Skeletal muscle satellite cell (primary cell): ENCODE measurements around the gene TMEM131.
"Not testable (repeated sequence)": the region's sequence is repeated elsewhere in the genome, so short reads cannot be mapped to it uniquely, and the experiment has no call there.

Source experiments
- H3K27me3 ChIP-seq: 2 replicates; pipeline ENCODE4 v1.7.0; 2013; ENCODE audit warnings: low read length; ENCODE audit not compliant: control insufficient read depth, insufficient read depth
- H3K36me3 ChIP-seq: 2 replicates; pipeline ENCODE4 v1.7.0; 2013; ENCODE audit warnings: mild to moderate bottlenecking, control low read depth, low read length; ENCODE audit not compliant: insufficient read depth
- H3K4me1 ChIP-seq: 2 replicates; pipeline ENCODE4 v1.7.0; 2013; ENCODE audit warnings: low read length; ENCODE audit not compliant: control insufficient read depth, insufficient read depth
- H3K4me2 ChIP-seq: 2 replicates; pipeline ENCODE4 v1.7.0; 2013; ENCODE audit warnings: mild to moderate bottlenecking, low read length
- H3K4me3 ChIP-seq: 2 replicates; pipeline ENCODE4 v1.7.0; 2013; ENCODE audit warnings: low read length
- H3K9ac ChIP-seq: 2 replicates; pipeline ENCODE4 v1.7.0; 2013; ENCODE audit warnings: mild to moderate bottlenecking, low read depth, low read length, moderate library complexity
- H3K9me3 ChIP-seq: replicated peaks from 2 replicates; pipeline ENCODE4 v1.7.0; 2013; ENCODE audit warnings: mild to moderate bottlenecking, control low read depth, low read length

TMEM131 gene

GRCh38 chr2:97963880-97964279 is 31.9 kb downstream of the TMEM131 start:
- H3K36me3 ChIP-seq, result no peaks in the 10 kb centered on the region

GRCh38 chr2:97963079-97963406 is 32.7 kb downstream of the TMEM131 start:
- Histone ChIP-seq H3K4me2 (no peak overlapping the region), H3K27me3 (no peaks in the 10 kb centered on the region), H3K9ac (no peak overlapping the region), H3K9me3 (no peaks in the 10 kb centered on the region), H3K4me1 (no peaks in the 10 kb centered on the region), H3K4me3 (no peak overlapping the region), H3K36me3 (no peaks in the 10 kb centered on the region)

More at GRCh38 chr2:97963880-97964279, 31.9 kb downstream of the TMEM131 start:
- Histone ChIP-seq H3K27me3 (no peaks in the 10 kb centered on the region), H3K4me1 (no peaks in the 10 kb centered on the region), H3K4me3 (no peak overlapping the region), H3K4me2 (no peak overlapping the region), H3K9me3 (no peaks in the 10 kb centered on the region), H3K9ac (no peak overlapping the region)

DNA sequence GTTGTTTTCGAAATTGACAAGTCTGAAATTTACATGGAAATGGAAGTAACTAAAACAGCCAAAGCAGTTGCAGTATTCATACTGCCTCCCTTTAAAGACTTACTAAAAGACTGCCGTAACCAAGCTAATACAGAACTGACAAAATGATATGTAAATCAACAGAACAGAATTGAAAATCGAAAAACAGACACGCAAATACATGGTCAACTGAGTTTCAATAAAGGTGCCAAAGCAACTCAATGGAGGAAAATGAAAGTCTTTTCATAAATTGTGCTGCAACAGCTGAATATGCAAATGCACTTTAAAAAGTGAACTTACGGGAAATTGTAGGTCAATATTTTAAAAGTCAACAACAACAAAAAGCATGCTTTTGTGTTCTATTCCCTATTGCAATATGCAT is 34.2 kb downstream of the TMEM131 start:
- H3K9me3 ChIP-seq, result no peaks in the 10 kb centered on the region
- no peaks in the 10 kb centered on the region for H3K4me1 ChIP-seq
- H3K27me3 ChIP-seq, result no peaks in the 10 kb centered on the region
- H3K4me3 ChIP-seq, result no peak overlapping the region
- H3K9ac ChIP-seq, result no peak overlapping the region
- H3K36me3 ChIP-seq, result no peaks in the 10 kb centered on the region
- H3K4me2 ChIP-seq, result no peak overlapping the region

DNA sequence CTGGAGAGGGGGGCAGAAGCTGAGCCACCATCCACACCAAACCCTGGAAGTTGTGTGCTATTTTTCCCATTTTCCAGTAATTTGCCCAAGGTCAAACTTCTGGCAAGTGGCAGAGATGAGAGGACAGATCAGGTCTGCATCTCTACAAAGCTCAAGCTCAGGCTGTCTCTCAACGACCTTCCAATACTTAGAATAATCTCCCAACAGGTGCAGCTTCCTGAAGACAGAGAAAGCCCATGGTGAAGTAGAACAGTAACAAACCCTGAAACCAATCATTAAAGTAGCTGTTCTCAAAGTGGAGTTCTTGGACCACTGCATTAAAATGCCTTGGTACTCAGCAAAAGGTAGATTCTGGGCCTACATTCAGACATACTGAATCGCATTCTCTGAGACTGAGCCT is 37.6 kb downstream of the TMEM131 start:
- H3K4me1 ChIP-seq, result no peaks in the 10 kb centered on the region
- H3K9ac ChIP-seq, result no peak overlapping the region
- no peaks in the 10 kb centered on the region for H3K36me3 ChIP-seq
- no peaks in the 10 kb centered on the region for H3K27me3 ChIP-seq
- no peak overlapping the region for H3K4me3 ChIP-seq
- H3K9me3 ChIP-seq, result no peaks in the 10 kb centered on the region
- no peak overlapping the region for H3K4me2 ChIP-seq

GRCh38 chr2:97957432-97958183 is 38.1 kb downstream of the TMEM131 start:
- H3K36me3 ChIP-seq, result no peaks in the 10 kb centered on the region
- H3K4me3 ChIP-seq, result no peak overlapping the region
- no peaks in the 10 kb centered on the region for H3K4me1 ChIP-seq
- H3K4me2 ChIP-seq, result no peak overlapping the region
- no peaks in the 10 kb centered on the region for H3K27me3 ChIP-seq
- H3K9ac ChIP-seq, result no peak overlapping the region
- no peaks in the 10 kb centered on the region for H3K9me3 ChIP-seq

GRCh38 chr2:97956753-97957152 is 39.0 kb downstream of the TMEM131 start:
- H3K4me1 ChIP-seq, H3K36me3 ChIP-seq, H3K4me2 ChIP-seq, H3K9me3 ChIP-seq, H3K9ac ChIP-seq, H3K27me3 ChIP-seq, H3K4me3 ChIP-seq: not testable (repeated sequence)

DNA sequence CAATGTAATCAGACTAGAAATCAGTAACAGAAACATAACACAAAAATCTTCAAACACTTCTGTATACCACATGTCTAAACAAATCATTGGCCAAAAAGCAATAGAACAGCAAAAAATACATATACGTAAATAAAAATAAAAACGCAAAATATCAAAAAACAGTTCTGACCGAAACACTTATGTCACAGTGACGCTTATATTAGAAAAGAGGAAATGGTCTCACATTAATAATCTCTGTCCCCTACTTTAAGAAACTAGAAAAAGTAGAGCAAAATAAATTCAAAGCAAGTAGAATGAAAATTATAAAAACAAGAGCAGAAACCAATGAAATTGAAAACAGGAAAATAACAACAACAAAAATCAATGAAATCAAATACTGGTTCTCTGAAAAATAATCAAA is 41.9 kb downstream of the TMEM131 start:
- Histone ChIP-seq H3K9ac (no peak overlapping the region), H3K4me3 (no peak overlapping the region), H3K9me3 (no peaks in the 10 kb centered on the region), H3K4me2 (no peak overlapping the region), H3K27me3 (no peaks in the 10 kb centered on the region), H3K4me1 (peaks cover 21% of the 10 kb centered on the region), H3K36me3 (no peaks in the 10 kb centered on the region)

DNA sequence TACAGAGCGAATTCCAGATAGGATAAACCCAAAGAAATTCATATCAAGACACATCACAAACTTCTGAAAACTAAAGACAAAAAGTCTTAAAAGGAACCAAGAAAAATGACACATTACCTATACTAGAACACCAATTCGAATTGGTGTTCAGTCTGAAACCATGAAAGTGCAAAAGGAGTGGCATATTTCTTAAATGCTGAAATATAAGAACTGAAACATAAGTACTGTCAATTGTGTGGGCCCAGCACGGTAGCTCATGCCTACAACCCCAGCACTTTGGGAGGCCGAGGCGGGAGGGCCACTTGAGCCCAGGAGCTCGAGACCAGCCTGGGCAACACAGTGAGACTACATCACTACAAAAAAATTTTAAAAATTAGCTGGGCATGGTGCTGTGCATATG is 43.4 kb downstream of the TMEM131 start:
- Histone ChIP-seq H3K4me1 (peaks cover 21% of the 10 kb centered on the region), H3K27me3 (no peaks in the 10 kb centered on the region), H3K36me3 (no peaks in the 10 kb centered on the region), H3K4me2 (no peak overlapping the region), H3K4me3 (no peak overlapping the region), H3K9me3 (no peaks in the 10 kb centered on the region), H3K9ac (no peak overlapping the region)

GRCh38 chr2:97951155-97951680 is 44.5 kb downstream of the TMEM131 start:
- Histone ChIP-seq H3K9ac (no peak overlapping the region), H3K4me2 (peak overlapping the region; percentile 8), H3K36me3 (no peaks in the 10 kb centered on the region), H3K4me3 (no peak overlapping the region), H3K4me1 (peaks cover 21% of the 10 kb centered on the region), H3K9me3 (no peaks in the 10 kb centered on the region), H3K27me3 (no peaks in the 10 kb centered on the region)

DNA sequence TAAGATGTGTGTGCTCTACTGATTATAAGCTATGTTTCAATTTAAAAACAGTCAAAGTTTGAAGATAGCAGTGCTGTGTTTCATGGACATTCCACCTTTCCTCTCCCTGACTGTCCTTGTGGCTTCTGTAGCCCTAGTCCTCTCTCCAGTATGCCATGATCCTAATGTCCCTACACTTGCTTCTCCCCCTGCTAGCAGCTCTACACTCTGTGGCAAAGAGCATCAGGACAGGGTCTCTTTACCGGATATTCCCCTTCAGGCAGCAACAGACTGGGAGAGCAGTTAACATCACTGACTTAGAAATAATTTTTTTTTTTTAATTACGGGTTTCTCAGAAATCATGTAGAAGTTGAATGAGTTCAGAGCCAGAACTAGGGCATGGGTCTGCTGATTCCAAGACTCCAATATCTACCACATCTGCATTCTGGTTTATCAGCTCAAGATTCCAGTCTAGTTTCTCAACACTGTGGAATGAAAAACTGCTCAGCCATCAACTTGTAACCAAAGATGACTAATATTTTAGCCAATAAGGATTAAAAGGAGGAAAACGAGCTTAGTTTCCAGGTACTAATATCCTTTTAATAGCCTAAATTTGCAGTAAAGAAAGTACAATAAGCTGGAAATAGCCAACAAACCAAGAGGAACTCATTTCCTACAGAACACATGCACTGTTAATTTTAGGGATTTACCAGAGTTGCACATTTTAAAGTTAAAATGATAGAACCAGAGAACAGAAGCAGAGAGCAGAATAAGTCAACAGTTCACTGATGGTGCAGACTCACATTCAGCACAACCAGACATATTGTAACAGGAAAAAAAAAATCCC is 45.2 kb downstream of the TMEM131 start:
- Histone ChIP-seq H3K9ac (no peak overlapping the region), H3K4me1 (peaks cover 21% of the 10 kb centered on the region), H3K4me3 (no peak overlapping the region)

DNA sequence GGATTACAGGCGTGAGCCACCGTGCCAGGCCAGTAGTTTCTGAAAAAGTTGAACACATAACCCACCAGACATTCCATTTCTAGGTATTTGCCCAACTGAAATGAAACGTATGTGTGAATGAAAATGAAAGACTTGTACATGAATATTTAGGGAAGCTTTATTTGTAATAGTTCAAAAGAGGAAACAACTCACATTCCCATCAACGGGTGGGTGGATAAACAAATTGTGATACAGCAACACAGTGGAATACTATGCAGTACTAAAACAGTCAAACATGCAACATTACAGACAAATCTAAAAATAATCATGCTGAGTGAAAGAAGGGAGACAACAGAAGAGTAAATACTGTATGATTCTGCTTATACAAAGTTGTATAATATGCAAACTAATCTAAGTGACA is 46.8 kb downstream of the TMEM131 start:
- Histone ChIP-seq H3K4me1 (peaks cover 21% of the 10 kb centered on the region), H3K27me3 (no peaks in the 10 kb centered on the region), H3K36me3 (no peaks in the 10 kb centered on the region), H3K4me2 (no peak overlapping the region), H3K9me3 (no peaks in the 10 kb centered on the region), H3K4me3 (no peak overlapping the region), H3K9ac (no peak overlapping the region)

More for the DNA sequence above, 45.2 kb downstream of the TMEM131 start:
- Histone ChIP-seq H3K36me3 (no peaks in the 10 kb centered on the region), H3K9me3 (no peaks in the 10 kb centered on the region), H3K27me3 (no peaks in the 10 kb centered on the region), H3K4me2 (peak overlapping the region; percentile 62)
